ENCODE data around the gene CACNB2. TPM values are rescaled to one million over a fixed set of nuclear protein-coding genes. Genes with fewer than 3 reads are reported as not detected.

The CACNB2 gene
- total RNA-seq, 4 donors from 2014 or later = 60.3 to 158 (median 89.1) TPM

DNA sequence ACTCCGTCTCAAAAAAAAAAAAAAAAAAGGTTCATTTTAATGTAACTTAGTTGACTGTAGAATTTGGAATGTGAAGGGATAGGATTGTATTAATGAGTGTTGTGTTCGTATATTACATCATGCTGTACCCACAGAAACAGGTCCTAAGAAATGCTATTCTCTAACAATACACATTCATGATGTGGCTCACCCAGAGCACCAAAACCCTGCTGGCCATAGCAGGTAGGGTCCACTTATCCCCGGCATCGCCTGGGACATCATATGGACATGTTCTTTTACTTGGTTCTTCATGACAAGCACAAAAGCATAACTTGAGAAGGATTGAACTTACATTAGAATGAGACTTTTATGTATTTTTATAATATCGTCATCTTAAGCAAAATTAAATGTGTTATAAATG is 241.5 kb downstream of the CACNB2 start:
- WGBS, 2 donors (ENCODE audit: low coverage in 1 of 2) = 95 to 96% methylated on average over 5 of the region's 5 CpGs
- H3K36me3 ChIP-seq = no peaks in the 10 kb centered on the region
- no peak overlapping the region for H3K4me3 ChIP-seq
- no peaks in the 10 kb centered on the region for H3K27me3 ChIP-seq
- H3K4me1 ChIP-seq = peaks cover 0 to 46% (median 0%) of the 10 kb centered on the region in 3 donors
- no peak for ATAC-seq
- TF ChIP-seq POLR2AphosphoS5 (IDR thresholded peaks at IDR 0.05) (no peak), EP300 (IDR thresholded peaks at IDR 0.05) (no peak)
- no peaks in the 10 kb centered on the region for H3K9me3 ChIP-seq
- no peak overlapping the region for H3K27ac ChIP-seq

DNA sequence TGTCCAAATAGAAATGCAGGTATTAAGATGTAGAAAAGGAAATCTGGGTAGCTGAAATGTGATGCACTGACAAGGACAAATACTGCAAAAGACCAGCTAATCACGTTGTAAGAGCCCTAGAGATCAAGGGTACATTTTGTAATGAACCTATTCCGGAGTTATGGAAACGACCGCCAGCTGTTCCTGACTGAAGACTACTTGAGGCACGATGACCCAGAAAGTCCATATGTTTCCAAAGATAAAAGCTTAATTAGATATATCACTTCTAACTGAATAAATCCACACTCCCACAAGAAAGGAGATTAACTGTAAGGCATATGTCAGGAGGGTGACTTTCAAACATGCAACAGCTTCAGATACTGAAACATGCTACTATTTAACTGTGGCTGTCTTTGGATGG is 257.7 kb downstream of the CACNB2 start:
- WGBS, 2 donors (ENCODE audit: low coverage in 1 of 2) = 74 to 86% methylated on average over 5 of the region's 5 CpGs
- Histone ChIP-seq H3K27ac (no peak overlapping the region), H3K4me3 (no peak overlapping the region), H3K27me3 (no peaks in the 10 kb centered on the region), H3K4me1 (peaks cover 4 to 66% (median 6%) of the 10 kb centered on the region in 3 donors), H3K36me3 (no peaks in the 10 kb centered on the region), H3K9me3 (no peaks in the 10 kb centered on the region)
- TF ChIP-seq, protein P1, sequence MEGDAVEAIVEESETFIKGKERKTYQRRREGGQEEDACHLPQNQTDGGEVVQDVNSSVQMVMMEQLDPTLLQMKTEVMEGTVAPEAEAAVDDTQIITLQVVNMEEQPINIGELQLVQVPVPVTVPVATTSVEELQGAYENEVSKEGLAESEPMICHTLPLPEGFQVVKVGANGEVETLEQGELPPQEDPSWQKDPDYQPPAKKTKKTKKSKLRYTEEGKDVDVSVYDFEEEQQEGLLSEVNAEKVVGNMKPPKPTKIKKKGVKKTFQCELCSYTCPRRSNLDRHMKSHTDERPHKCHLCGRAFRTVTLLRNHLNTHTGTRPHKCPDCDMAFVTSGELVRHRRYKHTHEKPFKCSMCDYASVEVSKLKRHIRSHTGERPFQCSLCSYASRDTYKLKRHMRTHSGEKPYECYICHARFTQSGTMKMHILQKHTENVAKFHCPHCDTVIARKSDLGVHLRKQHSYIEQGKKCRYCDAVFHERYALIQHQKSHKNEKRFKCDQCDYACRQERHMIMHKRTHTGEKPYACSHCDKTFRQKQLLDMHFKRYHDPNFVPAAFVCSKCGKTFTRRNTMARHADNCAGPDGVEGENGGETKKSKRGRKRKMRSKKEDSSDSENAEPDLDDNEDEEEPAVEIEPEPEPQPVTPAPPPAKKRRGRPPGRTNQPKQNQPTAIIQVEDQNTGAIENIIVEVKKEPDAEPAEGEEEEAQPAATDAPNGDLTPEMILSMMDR (IDR thresholded peaks at IDR 0.05) = no peak
- TF ChIP-seq POLR2AphosphoS5 (IDR thresholded peaks at IDR 0.05) (no peak), POLR2A (IDR thresholded peaks at IDR 0.05) (no peak), EP300 (IDR thresholded peaks at IDR 0.05) (no peak)
- ATAC-seq = no peak

DNA sequence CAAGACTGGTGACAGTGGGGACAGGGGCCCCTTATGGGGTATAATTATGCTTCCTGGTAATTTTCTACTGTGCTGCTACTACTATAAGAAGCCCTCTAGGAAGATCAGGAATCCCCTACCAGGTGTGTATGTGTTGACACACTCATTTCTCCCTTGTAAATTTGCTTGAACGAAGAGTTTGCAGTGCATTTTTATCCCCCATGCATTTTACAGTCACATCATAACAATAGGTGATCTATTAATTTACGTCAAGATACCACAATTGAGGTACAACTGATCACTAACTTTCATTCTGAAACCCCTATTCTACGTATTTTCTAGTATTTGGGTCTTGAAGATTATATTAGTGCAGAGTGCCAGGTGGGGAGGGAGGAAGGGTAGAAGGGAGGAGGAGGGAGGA is 258.9 kb downstream of the CACNB2 start:
- ATAC-seq = no peak
- H3K27me3 ChIP-seq = no peaks in the 10 kb centered on the region
- H3K4me3 ChIP-seq = no peak overlapping the region
- peaks cover under 1 to 58% (median 4%) of the 10 kb centered on the region in 3 donors for H3K4me1 ChIP-seq
- WGBS, 2 donors (ENCODE audit: low coverage in 1 of 2) = 95 to 100% methylated on average over 1 to 3 of the region's 3 CpGs
- TF ChIP-seq POLR2AphosphoS5 (IDR thresholded peaks at IDR 0.05) = no peak
- TF ChIP-seq, protein P1 (IDR thresholded peaks at IDR 0.05) = no peak
- TF ChIP-seq EP300 (IDR thresholded peaks at IDR 0.05) = no peak
- no peak for TF ChIP-seq POLR2A (IDR thresholded peaks at IDR 0.05)
- H3K36me3 ChIP-seq = no peaks in the 10 kb centered on the region
- H3K27ac ChIP-seq = no peak overlapping the region
- H3K9me3 ChIP-seq = no peaks in the 10 kb centered on the region

DNA sequence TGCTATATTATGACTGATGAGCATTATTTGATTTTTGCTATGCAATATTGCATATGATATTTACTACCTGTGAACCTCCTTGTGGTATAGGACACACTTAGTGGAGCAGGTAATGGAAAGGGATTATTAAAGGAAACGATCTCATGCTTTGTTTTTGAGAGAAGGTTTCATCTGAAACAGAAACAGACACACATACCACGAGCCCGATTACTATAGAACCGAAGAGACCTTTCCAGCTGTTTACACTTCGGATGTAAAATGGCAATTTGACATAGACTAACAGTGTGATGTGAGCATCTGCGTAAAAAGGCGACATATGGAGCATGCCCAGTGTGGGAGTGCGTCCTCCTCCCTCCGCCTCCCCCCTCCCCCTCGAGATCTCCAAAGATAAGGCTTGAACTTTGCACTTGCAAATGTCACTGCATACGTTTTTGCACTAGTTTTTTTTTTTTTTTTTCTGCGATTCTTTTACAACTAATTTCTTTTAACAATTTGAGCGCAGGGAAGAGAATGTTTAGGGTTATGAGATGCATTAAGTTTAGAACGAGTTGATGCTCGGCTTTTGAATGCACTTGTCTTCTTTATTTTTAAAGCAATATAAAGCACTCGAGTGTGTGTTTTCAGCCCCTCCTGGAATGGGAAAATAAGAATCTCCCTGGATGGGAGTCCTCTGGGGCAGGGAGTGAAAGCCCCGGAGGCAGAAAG is 260.1 kb downstream of the CACNB2 start:
- Histone ChIP-seq H3K4me3 (peak overlapping the region in 1 of 2 donors; percentile 18), H3K4me1 (peaks cover 0 to 46% (median 0%) of the 10 kb centered on the region in 3 donors), H3K27ac (peak overlapping the region in 2 of 4 donors; percentile 31 to 51), H3K27me3 (no peaks in the 10 kb centered on the region), H3K36me3 (no peaks in the 10 kb centered on the region), H3K9me3 (no peaks in the 10 kb centered on the region)
- WGBS, 2 donors (ENCODE audit: low coverage in 1 of 2) = 27 to 30% methylated on average over 12 to 16 of the region's 17 CpGs
- TF ChIP-seq, protein P1 (IDR thresholded peaks at IDR 0.05) = no peak
- TF ChIP-seq EP300 (IDR thresholded peaks at IDR 0.05) = no peak
- TF ChIP-seq POLR2AphosphoS5 (IDR thresholded peaks at IDR 0.05) = no peak
- no peak for TF ChIP-seq POLR2A (IDR thresholded peaks at IDR 0.05)
- ATAC-seq = no peak

DNA sequence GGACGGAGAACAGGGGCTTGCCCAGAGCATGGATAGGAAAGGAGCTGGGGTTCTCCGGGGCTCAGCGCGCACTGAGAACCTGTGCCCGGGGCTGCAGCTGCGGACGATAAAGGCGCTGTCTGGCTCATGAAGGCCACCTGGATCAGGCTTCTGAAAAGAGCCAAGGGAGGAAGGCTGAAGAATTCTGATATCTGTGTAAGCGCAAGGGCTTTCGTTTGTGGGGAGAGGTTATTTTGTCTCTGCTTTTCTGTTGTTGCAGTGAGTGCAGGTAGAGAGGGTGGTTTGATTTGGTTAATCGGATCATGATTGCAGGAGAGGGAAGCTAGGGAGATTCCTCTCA is 260.7 kb downstream of the CACNB2 start:
- WGBS, 2 donors (ENCODE audit: low coverage in 1 of 2) = 31 to 63% methylated on average over 5 to 11 of the region's 11 CpGs
- peak overlapping the region in 2 of 4 donors; percentile 31 to 51 for H3K27ac ChIP-seq
- no peaks in the 10 kb centered on the region for H3K9me3 ChIP-seq
- no peaks in the 10 kb centered on the region for H3K27me3 ChIP-seq
- no peak for TF ChIP-seq EP300 (IDR thresholded peaks at IDR 0.05)
- no peak for TF ChIP-seq POLR2AphosphoS5 (IDR thresholded peaks at IDR 0.05)
- TF ChIP-seq, protein P1 (IDR thresholded peaks at IDR 0.05) = no peak
- no peak for TF ChIP-seq POLR2A (IDR thresholded peaks at IDR 0.05)
- peak overlapping the region in 1 of 2 donors; percentile 18 for H3K4me3 ChIP-seq
- peaks cover 0 to 43% (median 0%) of the 10 kb centered on the region in 3 donors for H3K4me1 ChIP-seq
- ATAC-seq = no peak
- H3K36me3 ChIP-seq = no peaks in the 10 kb centered on the region

All from gastroesophageal sphincter (tissue), 4 donors.